CD4-positive, CD25-positive, alpha-beta regulatory T cell (primary cell): ENCODE data around the gene HIC1. TPM values are rescaled to one million over a fixed set of nuclear protein-coding genes. Genes with fewer than 3 reads are reported as not detected.

Experiments used
- ATAC-seq, 2 donors: fragments of 150-1000 bp; cut with Tn5 transposase; one replicate each; pipeline ENCODE4 v1.10.0; 2021; ENCODE audit warnings: low read depth in 2 of 2, moderate number of reproducible peaks in 2 of 2, moderate library complexity in 1 of 2
- DNase-seq, 3 donors: peaks; one replicate each; pipeline versions ENCODE4 v3.0.0 to v3.0.0-alpha.2; 2012 to 2022; ENCODE audit warnings: mixed read lengths in 1 of 3
- H3K27ac ChIP-seq: one replicate; pipeline ENCODE4 v1.7.0; 2013; ENCODE audit warnings: mild to moderate bottlenecking, low read length; ENCODE audit not compliant: insufficient read depth, poor library complexity, severe bottlenecking
- H3K27me3 ChIP-seq: one replicate; pipeline ENCODE4 v1.7.0; 2013; ENCODE audit warnings: low read length; ENCODE audit not compliant: control insufficient read depth, insufficient read depth
- H3K36me3 ChIP-seq: one replicate; pipeline ENCODE4 v1.7.0; 2013; ENCODE audit warnings: mild to moderate bottlenecking, low read length, moderate library complexity; ENCODE audit not compliant: control insufficient read depth, insufficient read depth
- H3K4me1 ChIP-seq: 2 replicates; pipeline ENCODE4 v1.7.0; 2013; ENCODE audit warnings: mild to moderate bottlenecking, low read length; ENCODE audit not compliant: insufficient read depth, control insufficient read depth, poor library complexity, severe bottlenecking
- H3K4me3 ChIP-seq: one replicate; pipeline ENCODE4 v1.7.0; 2013; ENCODE audit warnings: low read depth, mild to moderate bottlenecking, low read length, moderate library complexity
- H3K9me3 ChIP-seq, 2 experiments: 1 replicate in 1 of 2; 2 replicates in 1 of 2; pipeline ENCODE4 v1.7.0; 2013; ENCODE audit warnings: low read length in 2 of 2, mild to moderate bottlenecking in 1 of 2, moderate library complexity in 1 of 2; ENCODE audit not compliant: control insufficient read depth in 2 of 2
- H3K27ac Mint-ChIP-seq, 3 donors: one replicate each; pipeline ENCODE4 v1.8.0; 2020 to 2022; ENCODE audit warnings: mild to moderate bottlenecking in 3 of 3, mixed read lengths in 3 of 3, moderate library complexity in 2 of 3
- H3K27me3 Mint-ChIP-seq: one replicate; pipeline ENCODE4 v1.8.0; 2022; ENCODE audit warnings: mild to moderate bottlenecking, mixed read lengths
- H3K36me3 Mint-ChIP-seq: one replicate; pipeline ENCODE4 v1.8.0; 2020; ENCODE audit warnings: mixed read lengths
- H3K4me1 Mint-ChIP-seq, 4 donors: one replicate each; pipeline ENCODE4 v1.8.0; 2020 to 2022; ENCODE audit warnings: mixed read lengths in 4 of 4, mild to moderate bottlenecking in 1 of 4
- H3K4me3 Mint-ChIP-seq, 4 donors: one replicate each; pipeline ENCODE4 v1.8.0; 2020 to 2022; ENCODE audit warnings: mild to moderate bottlenecking in 4 of 4, mixed read lengths in 4 of 4, moderate library complexity in 3 of 4
- H3K9me3 Mint-ChIP-seq, 7 donors: one replicate each; pipeline ENCODE4 v1.8.0; 2020 to 2022; ENCODE audit warnings: mixed read lengths in 7 of 7, mild to moderate bottlenecking in 3 of 7, moderate library complexity in 2 of 7
- polyA plus RNA-seq, 4 donors: library from polyadenylated mRNA; unstranded; fragments of 300-500 nt; fragmentation: Illumina TruSeq; gene quantifications; one replicate each; pipeline ENCODE4 v1.2.3, GENCODE V29; 2021
- total RNA-seq: library from RNA; stranded (reverse); gene quantifications from one replicate; pipeline ENCODE4 v1.2.3, GENCODE V29; 2022

Gene HIC1
- total and polyA plus RNA-seq, 5 donors from 2014 or later = 0.14 to 1.3 (median 0.64) TPM; not detected in 1

- Histone ChIP-seq H3K27ac (no peak overlapping the region), H3K36me3 (peaks cover 68% of the 10 kb centered on the region), H3K27me3 (no peaks in the 10 kb centered on the region), H3K4me1 (peaks cover 15% of the 10 kb centered on the region), H3K4me3 (no peak overlapping the region), H3K9me3 (no peaks in the 10 kb centered on the region)
- Mint-ChIP-seq H3K4me3 (no peak overlapping the region), H3K36me3 (peaks cover 75% of the 10 kb centered on the region), H3K9me3 (peaks cover 0 to 1% (median 0%) of the 10 kb centered on the region in 7 donors), H3K27ac (peak overlapping the region in 1 of 3 donors; percentile 63), H3K4me1 (peaks cover 0 to 23% (median 11%) of the 10 kb centered on the region in 4 donors), H3K27me3 (peaks cover 9% of the 10 kb centered on the region)
- ATAC-seq = no peak
- DNase-seq = no peak
Observed at GRCh38 chr17:2067608-2068024, 12.7 kb downstream of the HIC1 start.

GRCh38 chr17:2068031-2068518 lies 13.2 kb downstream of the HIC1 start:
- peaks cover 73% of the 10 kb centered on the region for H3K36me3 Mint-ChIP-seq
- no peak overlapping the region for H3K27ac ChIP-seq
- H3K4me3 Mint-ChIP-seq = no peak overlapping the region
- DNase-seq = no peak
- H3K27me3 Mint-ChIP-seq = peaks cover 6% of the 10 kb centered on the region
- no peaks in the 10 kb centered on the region for H3K27me3 ChIP-seq
- H3K27ac Mint-ChIP-seq = peak overlapping the region in 1 of 3 donors; percentile 63
- ATAC-seq = no peak
- H3K4me3 ChIP-seq = no peak overlapping the region
- no peaks in the 10 kb centered on the region for H3K9me3 ChIP-seq
- H3K4me1 Mint-ChIP-seq = peaks cover 0 to 23% (median 11%) of the 10 kb centered on the region in 4 donors
- peaks cover 0 to 1% (median 0%) of the 10 kb centered on the region in 7 donors for H3K9me3 Mint-ChIP-seq
- H3K36me3 ChIP-seq = peaks cover 67% of the 10 kb centered on the region
- peaks cover 15% of the 10 kb centered on the region for H3K4me1 ChIP-seq

- DNase-seq = no peak
- H3K9me3 Mint-ChIP-seq = peaks cover 0 to 1% (median 0%) of the 10 kb centered on the region in 7 donors
- H3K4me3 Mint-ChIP-seq = no peak overlapping the region
- no peaks in the 10 kb centered on the region for H3K27me3 ChIP-seq
- peaks cover 6% of the 10 kb centered on the region for H3K27me3 Mint-ChIP-seq
- peak overlapping the region in 1 of 3 donors; percentile 42 for H3K27ac Mint-ChIP-seq
- H3K9me3 ChIP-seq = no peaks in the 10 kb centered on the region
- H3K36me3 Mint-ChIP-seq = peaks cover 70% of the 10 kb centered on the region
- H3K4me3 ChIP-seq = no peak overlapping the region
- peaks cover 62% of the 10 kb centered on the region for H3K36me3 ChIP-seq
- H3K4me1 Mint-ChIP-seq = peaks cover 0 to 23% (median 11%) of the 10 kb centered on the region in 4 donors
- H3K4me1 ChIP-seq = peaks cover 15% of the 10 kb centered on the region
- no peak overlapping the region for H3K27ac ChIP-seq
- ATAC-seq = no peak
Observed at GRCh38 chr17:2068519-2069051, 13.7 kb downstream of the HIC1 start.

- ATAC-seq (peak; percentile 84), DNase-seq (peak in 2 of 3 donors; percentile 31 to 90)
- peaks cover 15% of the 10 kb centered on the region for H3K4me1 ChIP-seq
- Mint-ChIP-seq H3K36me3 (peaks cover 59% of the 10 kb centered on the region), H3K4me1 (peaks cover 0 to 21% (median 11%) of the 10 kb centered on the region in 4 donors), H3K27me3 (peaks cover 11% of the 10 kb centered on the region), H3K4me3 (peak overlapping the region in 2 of 4 donors; percentile 41 to 65), H3K27ac (peak overlapping the region; percentile 47 to 90 (median 55)), H3K9me3 (no peaks in the 10 kb centered on the region)
- H3K9me3 ChIP-seq = no peaks in the 10 kb centered on the region
- no peak overlapping the region for H3K4me3 ChIP-seq
- no peak overlapping the region for H3K27ac ChIP-seq
- peaks cover 47% of the 10 kb centered on the region for H3K36me3 ChIP-seq
- no peaks in the 10 kb centered on the region for H3K27me3 ChIP-seq
Observed at GRCh38 chr17:2070241-2071023, 15.5 kb downstream of the HIC1 start.

- peaks cover 54% of the 10 kb centered on the region for H3K36me3 Mint-ChIP-seq
- H3K4me3 Mint-ChIP-seq = peak overlapping the region in 1 of 4 donors; percentile 65
- Histone ChIP-seq H3K9me3 (no peaks in the 10 kb centered on the region), H3K4me1 (peaks cover 15% of the 10 kb centered on the region), H3K27me3 (no peaks in the 10 kb centered on the region), H3K36me3 (peaks cover 41% of the 10 kb centered on the region), H3K27ac (no peak overlapping the region), H3K4me3 (no peak overlapping the region)
- H3K27me3 Mint-ChIP-seq = peaks cover 11% of the 10 kb centered on the region
- H3K27ac Mint-ChIP-seq = peak overlapping the region in 1 of 3 donors; percentile 90
- DNase-seq = no peak
- H3K4me1 Mint-ChIP-seq = peaks cover 0 to 22% (median 11%) of the 10 kb centered on the region in 4 donors
- no peak for ATAC-seq
- no peaks in the 10 kb centered on the region for H3K9me3 Mint-ChIP-seq
Observed at GRCh38 chr17:2071024-2071385, 16.1 kb downstream of the HIC1 start.

- H3K4me3 ChIP-seq = no peak overlapping the region
- Mint-ChIP-seq H3K9me3 (no peaks in the 10 kb centered on the region), H3K4me1 (peaks cover 0 to 22% (median 11%) of the 10 kb centered on the region in 4 donors), H3K27ac (no peak overlapping the region), H3K4me3 (peak overlapping the region in 1 of 4 donors; percentile 65), H3K27me3 (peaks cover 11% of the 10 kb centered on the region), H3K36me3 (peaks cover 55% of the 10 kb centered on the region)
- H3K27me3 ChIP-seq = no peaks in the 10 kb centered on the region
- DNase-seq = no peak
- no peak overlapping the region for H3K27ac ChIP-seq
- peaks cover 15% of the 10 kb centered on the region for H3K4me1 ChIP-seq
- no peak for ATAC-seq
- peaks cover 39% of the 10 kb centered on the region for H3K36me3 ChIP-seq
- no peaks in the 10 kb centered on the region for H3K9me3 ChIP-seq
Observed at GRCh38 chr17:2071455-2072281, 16.8 kb downstream of the HIC1 start.

GRCh38 chr17:2074919-2075318 lies 20.0 kb downstream of the HIC1 start:
- no peaks in the 10 kb centered on the region for H3K9me3 Mint-ChIP-seq
- DNase-seq (no peak), ATAC-seq (no peak)
- H3K4me3 Mint-ChIP-seq = no peak overlapping the region
- Histone ChIP-seq H3K27ac (no peak overlapping the region), H3K27me3 (no peaks in the 10 kb centered on the region), H3K4me1 (peaks cover 13% of the 10 kb centered on the region), H3K4me3 (no peak overlapping the region), H3K9me3 (no peaks in the 10 kb centered on the region), H3K36me3 (peaks cover 39% of the 10 kb centered on the region)
- no peak overlapping the region for H3K27ac Mint-ChIP-seq
- H3K27me3 Mint-ChIP-seq = peaks cover 11% of the 10 kb centered on the region
- peaks cover 0 to 15% (median 11%) of the 10 kb centered on the region in 4 donors for H3K4me1 Mint-ChIP-seq
- H3K36me3 Mint-ChIP-seq = peaks cover 55% of the 10 kb centered on the region
